Activated T-cell treated with anti-CD3 and anti-CD28 coated beads, Interleukin-2, amount 50 U/mL, for 72 hours (primary cell): ENCODE results near the gene CAB39L. TPM values are rescaled to one million over a fixed set of nuclear protein-coding genes. Genes with fewer than 3 reads are reported as not detected.

ENCODE experiments used
- ATAC-seq, 2 donors: fragments of 150-1000 bp; cut with Tn5 transposase; replicated peaks in 1 of 2; 2 replicates each; pipeline ENCODE4 v1.10.0; 2021; ENCODE audit warnings: moderate library complexity in 2 of 2, mild to moderate bottlenecking in 1 of 2
- DNase-seq, 2 donors: peaks; one replicate each; pipeline ENCODE4 v3.0.0; 2021 to 2022; ENCODE audit warnings: mixed read lengths in 1 of 2
- H3K27ac Mint-ChIP-seq: one replicate; pipeline ENCODE4 v1.8.0; 2022; ENCODE audit warnings: mild to moderate bottlenecking, moderate library complexity, mixed read lengths
- H3K27me3 Mint-ChIP-seq: one replicate; pipeline ENCODE4 v1.8.0; 2022; ENCODE audit warnings: low read depth, mixed read lengths
- H3K36me3 Mint-ChIP-seq, 2 donors: one replicate each; pipeline ENCODE4 v1.8.0; 2022; ENCODE audit warnings: mixed read lengths in 2 of 2, mild to moderate bottlenecking in 1 of 2; ENCODE audit not compliant: insufficient read depth in 2 of 2
- H3K4me1 Mint-ChIP-seq: one replicate; pipeline ENCODE4 v1.8.0; 2022; ENCODE audit warnings: low read depth, mixed read lengths
- H3K4me3 Mint-ChIP-seq, 2 donors: one replicate each; pipeline ENCODE4 v1.8.0; 2022; ENCODE audit warnings: mild to moderate bottlenecking in 2 of 2, mixed read lengths in 2 of 2, moderate library complexity in 2 of 2
- H3K9me3 Mint-ChIP-seq, 2 donors: one replicate each; pipeline ENCODE4 v1.8.0; 2022; ENCODE audit warnings: mixed read lengths in 2 of 2
- total RNA-seq, 2 donors: library from RNA; stranded (reverse); gene quantifications; one replicate each; pipeline ENCODE4 v1.2.3, GENCODE V29; 2022

The CAB39L gene
- total RNA-seq, 2 donors from 2014 or later, result 4.4 to 10.0 TPM

DNA sequence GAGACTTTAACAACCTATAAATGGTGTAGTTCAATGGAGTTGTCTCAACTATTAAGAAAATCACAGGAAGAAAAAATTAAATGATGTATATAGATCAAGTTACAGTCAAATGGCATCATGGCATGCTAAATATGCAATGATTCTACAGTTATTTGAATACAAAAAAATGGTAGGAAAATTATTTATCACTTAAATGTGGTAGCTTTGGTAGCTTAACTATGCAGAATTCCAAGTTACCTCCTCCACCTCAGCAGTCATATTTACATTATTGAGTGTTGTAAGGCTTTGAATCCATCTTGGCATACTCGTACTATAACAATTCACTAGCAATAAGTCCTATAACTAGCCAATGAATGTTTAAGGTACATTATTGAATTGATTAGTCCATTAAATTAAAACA lies 36.8 kb downstream of the CAB39L start:
- H3K27ac Mint-ChIP-seq, result no peak overlapping the region
- no peaks in the 10 kb centered on the region for H3K4me1 Mint-ChIP-seq
- H3K4me3 Mint-ChIP-seq, result no peak overlapping the region
- H3K9me3 Mint-ChIP-seq, result peaks cover 11 to 13% of the 10 kb centered on the region in 2 donors
- H3K36me3 Mint-ChIP-seq, result peaks cover 13 to 17% of the 10 kb centered on the region in 2 donors
- DNase-seq (no peak), ATAC-seq (no peak)
- H3K27me3 Mint-ChIP-seq, result no peaks in the 10 kb centered on the region

DNA sequence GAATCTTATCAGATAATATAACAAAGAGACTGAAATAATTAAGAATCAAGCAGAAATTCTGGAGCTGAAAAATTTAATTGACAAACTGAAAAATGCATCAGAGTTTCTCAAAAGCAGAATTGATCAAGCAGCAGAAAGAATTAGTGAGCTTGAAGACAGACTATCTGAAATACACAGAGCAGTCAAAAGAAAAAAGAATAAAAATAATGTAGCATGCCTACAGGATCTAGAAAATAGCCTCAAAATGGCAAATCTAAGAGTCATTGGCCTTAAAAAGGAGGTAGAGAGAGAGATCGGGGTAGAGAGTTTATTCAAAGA lies 39.2 kb downstream of the CAB39L start:
- H3K36me3 Mint-ChIP-seq, result peaks cover 13 to 17% of the 10 kb centered on the region in 2 donors
- DNase-seq (no peak), ATAC-seq (no peak)
- no peak overlapping the region for H3K4me3 Mint-ChIP-seq
- H3K9me3 Mint-ChIP-seq, result peaks cover 11 to 13% of the 10 kb centered on the region in 2 donors
- no peak overlapping the region for H3K27ac Mint-ChIP-seq
- H3K27me3 Mint-ChIP-seq, result no peaks in the 10 kb centered on the region
- no peaks in the 10 kb centered on the region for H3K4me1 Mint-ChIP-seq

DNA sequence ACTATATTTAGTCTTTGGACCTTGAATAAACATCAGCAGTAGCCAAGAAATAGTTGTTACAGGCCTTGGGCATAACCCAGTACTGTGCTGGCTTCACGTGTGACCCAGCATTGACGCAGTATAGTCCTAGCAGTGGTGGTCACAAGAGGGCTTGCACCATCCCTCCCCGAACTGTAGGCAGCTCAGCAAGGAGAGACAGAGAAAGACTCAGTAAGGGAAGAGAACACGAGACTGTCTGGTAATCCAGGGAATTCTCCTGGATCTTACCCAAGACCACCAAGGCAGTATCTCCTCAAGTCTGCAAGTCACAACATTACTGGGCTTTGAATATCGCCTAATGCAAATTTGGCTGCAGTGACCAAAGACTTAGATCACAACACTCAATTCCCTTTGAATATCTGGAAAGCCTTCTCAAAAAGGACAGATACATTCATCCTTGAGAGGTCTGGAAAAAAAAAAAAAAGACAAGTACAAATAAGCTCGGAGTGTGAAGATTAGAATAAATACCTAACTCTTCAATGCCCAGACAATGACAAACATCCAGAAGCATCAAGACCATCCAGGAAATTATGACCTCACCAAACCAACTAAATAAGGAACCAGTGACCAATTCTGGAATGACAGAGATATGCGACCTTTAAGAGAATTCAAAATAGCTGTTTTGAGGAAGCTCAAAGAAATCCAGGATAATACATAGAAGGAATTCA lies 39.7 kb downstream of the CAB39L start:
- no peak overlapping the region for H3K4me3 Mint-ChIP-seq
- no peaks in the 10 kb centered on the region for H3K27me3 Mint-ChIP-seq
- H3K4me1 Mint-ChIP-seq, result no peaks in the 10 kb centered on the region
- no peak overlapping the region for H3K27ac Mint-ChIP-seq
- H3K9me3 Mint-ChIP-seq, result peaks cover 11 to 13% of the 10 kb centered on the region in 2 donors
- ATAC-seq (no peak), DNase-seq (no peak)
- peaks cover 13 to 17% of the 10 kb centered on the region in 2 donors for H3K36me3 Mint-ChIP-seq

DNA sequence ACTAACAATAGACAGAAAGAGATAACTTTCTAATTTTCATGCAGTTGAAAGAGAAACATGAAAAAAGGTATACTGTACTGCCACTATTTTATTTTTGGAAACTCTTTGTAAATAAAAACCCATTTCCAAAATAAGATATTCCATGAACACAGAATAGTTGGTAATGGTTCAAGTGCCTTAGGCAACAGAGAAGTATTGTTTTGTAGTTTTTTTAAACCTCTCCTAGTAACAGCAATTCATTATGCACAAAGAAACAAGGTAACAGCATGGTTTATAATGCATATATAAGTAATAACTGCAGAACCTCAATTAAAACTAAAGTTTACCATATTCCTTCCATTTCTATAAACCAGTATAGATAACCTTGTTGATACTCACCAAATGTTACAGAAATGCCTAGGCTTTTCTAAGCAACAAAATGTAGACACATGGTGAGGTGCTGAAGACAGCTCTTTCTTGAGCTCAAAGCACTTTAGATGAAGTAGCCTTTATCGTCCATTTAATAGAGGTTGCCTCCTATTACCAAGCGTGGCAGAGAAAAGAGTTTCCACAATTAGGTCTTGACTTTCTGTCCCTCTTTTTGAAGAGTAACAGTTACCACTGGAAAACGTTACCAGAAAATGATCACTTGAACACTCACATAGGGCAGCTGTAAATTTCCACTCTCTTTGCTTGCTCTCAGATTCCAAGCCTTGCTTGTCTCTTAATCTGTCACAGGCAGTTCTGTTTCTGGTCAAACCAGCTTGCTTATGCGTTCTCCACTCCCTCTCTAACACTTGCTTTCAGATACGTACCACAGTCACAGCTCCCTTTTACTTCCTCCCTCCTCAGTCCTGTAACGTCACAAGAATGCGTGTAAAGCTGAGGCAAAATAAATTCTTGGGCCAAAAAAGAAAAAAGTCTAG lies 42.9 kb downstream of the CAB39L start:
- Mint-ChIP-seq H3K9me3 (peaks cover 11 to 13% of the 10 kb centered on the region in 2 donors), H3K4me1 (no peaks in the 10 kb centered on the region), H3K4me3 (no peak overlapping the region), H3K27ac (no peak overlapping the region), H3K27me3 (no peaks in the 10 kb centered on the region), H3K36me3 (peaks cover 13 to 17% of the 10 kb centered on the region in 2 donors)
- no peak for ATAC-seq
- DNase-seq, result no peak

DNA sequence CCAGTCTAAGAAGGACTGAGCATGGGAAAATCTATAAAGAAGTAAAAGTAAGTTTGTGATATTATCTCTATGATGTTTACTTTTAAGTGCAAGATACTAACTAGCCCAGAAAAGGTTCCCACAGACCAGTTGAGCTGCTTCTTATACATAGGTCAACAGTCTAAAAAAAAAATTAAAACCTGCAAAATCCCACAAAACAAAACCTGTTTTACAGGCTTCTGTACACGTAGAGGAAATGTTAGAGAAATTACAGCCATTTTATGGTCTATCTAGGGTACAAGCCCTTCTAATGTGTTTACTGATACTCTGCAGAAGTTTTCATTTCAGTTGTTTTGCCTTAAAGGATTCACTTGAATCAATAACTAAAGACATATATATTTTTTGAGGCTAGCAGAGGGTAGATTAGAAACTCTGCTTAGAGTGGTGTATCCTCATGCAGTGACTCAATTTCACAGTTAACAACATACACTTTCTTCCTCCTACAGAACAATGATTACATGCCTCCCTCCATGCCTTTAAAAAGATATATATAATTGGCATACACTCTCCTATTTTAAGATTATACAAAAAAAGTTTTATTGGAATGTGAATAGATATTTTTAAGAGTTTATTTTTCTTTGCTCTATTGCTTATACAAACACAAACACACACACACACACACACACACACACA lies 43.9 kb downstream of the CAB39L start:
- H3K9me3 Mint-ChIP-seq, result peaks cover 4 to 7% of the 10 kb centered on the region in 2 donors
- H3K36me3 Mint-ChIP-seq, result peaks cover 7 to 14% of the 10 kb centered on the region in 2 donors
- ATAC-seq (no peak), DNase-seq (no peak)
- no peak overlapping the region for H3K4me3 Mint-ChIP-seq
- no peaks in the 10 kb centered on the region for H3K4me1 Mint-ChIP-seq
- no peak overlapping the region for H3K27ac Mint-ChIP-seq
- H3K27me3 Mint-ChIP-seq, result no peaks in the 10 kb centered on the region

DNA sequence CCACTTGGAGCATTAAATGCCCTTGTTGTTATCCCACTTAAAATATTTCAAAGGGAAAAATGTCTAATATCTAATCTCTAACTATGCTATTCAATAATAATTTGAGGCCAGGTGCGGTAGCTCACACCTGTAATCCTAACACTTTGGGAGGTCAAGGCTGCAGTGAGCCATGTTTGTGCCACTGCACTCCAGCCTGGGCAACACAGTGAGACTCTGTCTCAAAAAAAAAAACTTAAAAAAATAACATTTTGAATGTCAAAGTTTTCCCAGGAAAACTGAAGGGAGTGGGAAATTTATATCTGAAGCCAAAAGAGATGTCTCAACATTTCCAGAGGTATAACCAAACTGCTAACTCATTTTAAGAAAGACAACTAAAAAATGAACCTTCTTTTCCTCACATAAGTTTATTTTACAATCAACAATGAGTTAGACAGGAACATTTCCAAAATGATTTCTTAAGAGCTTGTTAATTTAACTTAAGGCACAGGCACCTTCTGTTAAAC lies 47.9 kb downstream of the CAB39L start:
- ATAC-seq, result no peak
- H3K27me3 Mint-ChIP-seq, result no peaks in the 10 kb centered on the region
- no peak for DNase-seq
- H3K27ac Mint-ChIP-seq, result no peak overlapping the region
- H3K36me3 Mint-ChIP-seq, result peaks cover 0 to 2% of the 10 kb centered on the region in 2 donors
- peaks cover 0 to 2% of the 10 kb centered on the region in 2 donors for H3K9me3 Mint-ChIP-seq
- H3K4me1 Mint-ChIP-seq, result no peaks in the 10 kb centered on the region
- H3K4me3 Mint-ChIP-seq, result no peak overlapping the region

DNA sequence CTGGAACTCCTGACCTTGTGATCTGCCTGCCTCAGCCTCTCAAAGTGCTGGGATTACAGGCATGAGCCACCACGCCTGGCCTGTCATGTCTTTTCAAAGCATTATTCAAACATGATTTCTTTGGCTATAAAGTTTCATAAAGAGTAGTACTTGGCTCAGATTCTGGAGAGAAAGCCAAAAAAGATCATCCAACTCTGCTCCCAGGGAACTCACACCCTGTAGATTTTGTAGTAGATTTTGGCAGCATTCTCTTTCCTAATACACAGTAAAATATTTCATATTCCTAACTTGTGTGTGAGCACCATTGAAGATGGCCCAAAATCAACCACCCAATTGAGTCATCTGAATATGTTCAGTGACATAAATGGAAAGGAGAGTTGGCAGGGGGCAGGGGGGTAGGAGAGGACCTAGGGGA lies 48.4 kb downstream of the CAB39L start:
- Mint-ChIP-seq H3K27me3 (no peaks in the 10 kb centered on the region), H3K27ac (no peak overlapping the region), H3K4me1 (no peaks in the 10 kb centered on the region), H3K9me3 (peaks cover 0 to 2% of the 10 kb centered on the region in 2 donors), H3K36me3 (peaks cover 2% of the 10 kb centered on the region in 2 donors), H3K4me3 (no peak overlapping the region)
- ATAC-seq (no peak), DNase-seq (no peak)

DNA sequence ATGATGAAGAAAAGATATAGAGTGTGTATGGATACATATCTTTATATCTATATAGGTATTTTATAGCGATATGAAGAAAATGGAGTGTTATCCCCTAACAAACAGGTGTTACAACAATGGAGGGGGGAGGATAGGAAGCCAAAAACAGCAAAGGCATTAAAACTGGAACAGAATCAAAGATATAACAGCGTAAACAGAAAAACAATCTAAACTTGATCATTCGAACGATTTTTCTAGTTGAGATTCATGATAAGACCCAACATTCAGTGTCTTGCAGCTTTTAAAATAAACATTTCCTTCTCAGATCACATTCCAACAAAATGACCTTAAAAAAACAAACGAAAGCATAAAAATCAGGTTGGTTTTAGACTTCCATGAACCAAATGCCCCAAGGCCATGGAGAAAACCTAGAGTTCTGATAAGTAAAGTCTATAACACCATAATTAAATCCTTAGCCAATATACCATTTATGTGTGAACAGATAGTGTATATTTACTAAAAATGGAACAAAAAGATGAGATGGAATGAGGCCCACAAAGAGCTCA lies 55.7 kb downstream of the CAB39L start:
- ATAC-seq, result no peak
- H3K9me3 Mint-ChIP-seq, result peaks cover 0 to 2% of the 10 kb centered on the region in 2 donors
- no peak for DNase-seq
- H3K4me1 Mint-ChIP-seq, result no peaks in the 10 kb centered on the region
- H3K27me3 Mint-ChIP-seq, result no peaks in the 10 kb centered on the region
- H3K36me3 Mint-ChIP-seq, result peaks cover 2% of the 10 kb centered on the region in 2 donors
- H3K27ac Mint-ChIP-seq, result no peak overlapping the region
- no peak overlapping the region for H3K4me3 Mint-ChIP-seq

DNA sequence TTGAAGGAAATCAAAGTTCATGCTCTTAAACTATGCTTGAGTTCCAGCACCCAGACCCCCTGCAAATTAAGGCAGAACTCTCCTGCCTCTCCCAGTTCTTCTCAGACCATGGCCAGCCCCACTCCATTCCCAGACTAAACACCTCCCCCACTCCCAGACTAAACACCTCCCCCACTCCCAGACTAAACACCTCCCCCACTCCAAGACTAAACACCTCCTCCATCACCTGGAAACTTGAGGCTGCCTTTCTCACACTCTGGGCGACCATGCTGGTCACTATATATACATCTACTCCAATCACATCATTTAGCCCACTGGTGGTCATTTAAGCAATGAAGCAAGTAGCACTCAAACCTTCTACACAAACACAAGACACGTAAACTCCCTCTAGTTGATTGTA lies 57.2 kb downstream of the CAB39L start:
- Mint-ChIP-seq H3K27me3 (no peaks in the 10 kb centered on the region), H3K27ac (no peak overlapping the region), H3K4me3 (no peak overlapping the region), H3K4me1 (no peaks in the 10 kb centered on the region), H3K36me3 (peaks cover 2% of the 10 kb centered on the region in 2 donors), H3K9me3 (peaks cover 0 to 2% of the 10 kb centered on the region in 2 donors)
- DNase-seq, result no peak
- no peak for ATAC-seq

DNA sequence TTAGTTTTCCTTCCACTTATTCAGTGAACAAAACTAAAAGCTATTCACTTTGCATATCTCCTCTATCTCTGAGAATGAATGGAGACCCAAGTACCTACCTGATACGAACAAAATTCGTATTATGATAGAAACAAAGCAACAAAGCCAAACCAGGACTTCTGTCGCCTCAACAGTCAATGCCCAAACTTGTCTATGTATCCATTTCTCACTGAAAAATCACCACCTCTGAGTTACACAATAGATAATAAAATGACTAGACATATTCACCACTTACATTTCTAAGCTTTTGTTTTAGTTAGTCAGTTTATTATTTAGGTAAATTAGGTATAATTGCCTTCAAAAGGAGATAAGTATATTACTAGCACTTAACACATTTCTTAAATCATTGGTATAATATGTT lies 67.7 kb downstream of the CAB39L start:
- H3K27me3 Mint-ChIP-seq, result peaks cover 12% of the 10 kb centered on the region
- H3K9me3 Mint-ChIP-seq, result no peaks in the 10 kb centered on the region

DNA sequence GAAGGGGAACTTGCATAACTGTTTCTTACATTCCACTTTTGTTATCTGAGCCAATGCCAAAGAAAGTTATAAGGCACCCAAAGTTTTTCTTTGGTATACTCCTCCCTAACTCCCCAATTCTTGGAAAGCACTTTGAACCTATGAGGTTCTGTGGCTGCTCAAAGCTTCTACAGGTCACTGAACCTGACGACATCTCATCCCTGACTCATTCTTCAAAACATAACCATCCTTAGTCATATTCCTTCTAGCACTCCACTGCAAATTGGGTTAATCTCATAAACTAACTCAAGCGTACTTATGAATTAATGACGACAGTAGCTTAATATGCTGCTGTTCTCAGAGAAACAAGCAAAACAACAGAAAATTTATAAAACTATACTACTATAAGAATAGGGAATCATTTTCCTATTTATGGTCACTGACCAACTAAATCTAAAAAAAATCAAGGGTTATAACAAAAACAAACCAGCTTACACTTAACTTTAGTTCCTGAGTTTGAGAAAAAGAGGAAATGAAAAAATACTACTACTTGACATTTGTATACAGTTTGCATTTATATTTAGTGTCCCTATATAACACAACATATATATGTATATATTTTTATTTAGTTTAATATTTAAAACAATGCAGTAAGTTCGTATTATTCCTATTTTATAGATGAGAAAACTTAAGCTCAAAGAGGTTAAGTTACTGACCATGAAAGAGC lies 69.1 kb downstream of the CAB39L start:
- ATAC-seq (peak in 1 of 2 donors; percentile 61), DNase-seq (no peak)
- Mint-ChIP-seq H3K9me3 (no peaks in the 10 kb centered on the region), H3K4me1 (peaks cover 26% of the 10 kb centered on the region), H3K36me3 (no peaks in the 10 kb centered on the region), H3K4me3 (no peak overlapping the region), H3K27me3 (peaks cover 12% of the 10 kb centered on the region), H3K27ac (no peak overlapping the region)

More for the DNA sequence above, 67.7 kb downstream of the CAB39L start:
- Mint-ChIP-seq H3K4me1 (peaks cover 26% of the 10 kb centered on the region), H3K36me3 (no peaks in the 10 kb centered on the region), H3K4me3 (no peak overlapping the region), H3K27ac (no peak overlapping the region)
- DNase-seq, result no peak
- ATAC-seq, result no peak

DNA sequence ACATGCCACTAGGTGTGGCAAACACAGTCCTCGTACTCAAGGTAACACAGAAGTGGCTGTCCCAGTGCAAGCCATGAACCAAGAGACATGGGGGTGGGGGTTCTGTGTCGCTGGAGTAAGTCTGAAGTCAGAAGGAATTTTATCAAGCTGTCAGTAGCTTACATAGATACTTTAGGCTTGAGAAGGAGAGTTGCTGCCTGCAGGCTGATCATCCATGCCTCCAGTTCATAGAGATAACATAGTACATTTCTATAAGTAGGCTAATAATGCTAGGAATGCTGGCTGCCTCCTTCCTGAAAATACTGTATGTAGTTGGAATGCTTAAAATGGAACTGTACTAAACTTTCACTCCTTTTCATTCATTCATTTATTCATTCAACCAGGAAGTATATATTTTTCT lies 70.1 kb downstream of the CAB39L start:
- Mint-ChIP-seq H3K27me3 (peaks cover 12% of the 10 kb centered on the region), H3K36me3 (no peaks in the 10 kb centered on the region), H3K4me1 (peaks cover 26% of the 10 kb centered on the region), H3K4me3 (no peak overlapping the region), H3K27ac (no peak overlapping the region), H3K9me3 (no peaks in the 10 kb centered on the region)
- DNase-seq, result no peak
- no peak for ATAC-seq
